ENCODE measurements around the gene LARGE1.

Gene LARGE1

DNA sequence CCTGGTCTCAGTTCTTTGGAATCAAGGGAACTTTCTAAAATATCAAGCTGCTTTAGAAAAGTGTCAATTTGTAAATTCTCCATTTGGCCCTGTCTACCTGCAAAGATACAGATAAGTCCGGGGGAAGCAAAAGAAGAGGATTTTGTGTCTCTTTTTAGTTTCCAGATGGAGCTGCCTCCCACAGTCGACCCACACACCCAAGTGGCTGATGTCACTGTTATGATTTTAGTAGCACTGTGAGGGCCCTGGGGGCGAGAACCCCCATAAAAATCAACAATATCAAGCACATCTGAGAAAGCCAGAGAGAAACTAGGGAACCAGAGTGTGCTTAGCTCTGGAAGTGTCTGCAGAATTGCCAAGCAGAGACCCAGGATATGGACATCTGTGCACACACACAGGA lies 212.7 kb downstream of the LARGE1 start:
- H3K4me1 Mint-ChIP-seq = no peaks in the 10 kb centered on the region

DNA sequence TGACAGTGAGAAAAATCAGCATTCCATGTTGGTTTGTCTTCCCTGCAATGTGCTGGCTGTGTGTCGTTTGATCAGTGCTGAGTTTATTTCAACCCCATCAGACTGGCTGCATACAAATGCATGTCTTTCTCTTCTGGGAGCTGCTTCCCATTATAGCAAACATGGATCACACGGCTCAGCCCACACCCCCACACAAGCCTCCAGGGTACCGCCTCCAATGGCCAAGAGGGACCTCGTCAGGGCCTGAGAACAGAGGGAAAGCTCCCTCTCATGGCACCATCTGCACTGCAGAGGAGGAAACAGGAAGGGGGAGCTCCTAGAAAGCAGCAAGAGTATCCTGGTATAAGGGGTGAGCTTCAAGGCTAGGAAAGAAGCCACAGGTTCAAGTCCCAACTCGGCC lies 214.2 kb downstream of the LARGE1 start:
- no peaks in the 10 kb centered on the region for H3K4me1 Mint-ChIP-seq
- peaks cover 33% of the 10 kb centered on the region for H3K36me3 Mint-ChIP-seq
- no peak for ATAC-seq
- H3K27me3 Mint-ChIP-seq = no peaks in the 10 kb centered on the region
- H3K4me3 Mint-ChIP-seq = no peak overlapping the region
- no peak overlapping the region for H3K27ac Mint-ChIP-seq
- H3K9me3 Mint-ChIP-seq = peaks cover 9% of the 10 kb centered on the region

More for the DNA sequence above, 212.7 kb downstream of the LARGE1 start:
- Mint-ChIP-seq H3K4me3 (no peak overlapping the region), H3K36me3 (peaks cover 34% of the 10 kb centered on the region), H3K27me3 (no peaks in the 10 kb centered on the region), H3K27ac (no peak overlapping the region), H3K9me3 (peaks cover 9% of the 10 kb centered on the region)
- no peak for ATAC-seq

DNA sequence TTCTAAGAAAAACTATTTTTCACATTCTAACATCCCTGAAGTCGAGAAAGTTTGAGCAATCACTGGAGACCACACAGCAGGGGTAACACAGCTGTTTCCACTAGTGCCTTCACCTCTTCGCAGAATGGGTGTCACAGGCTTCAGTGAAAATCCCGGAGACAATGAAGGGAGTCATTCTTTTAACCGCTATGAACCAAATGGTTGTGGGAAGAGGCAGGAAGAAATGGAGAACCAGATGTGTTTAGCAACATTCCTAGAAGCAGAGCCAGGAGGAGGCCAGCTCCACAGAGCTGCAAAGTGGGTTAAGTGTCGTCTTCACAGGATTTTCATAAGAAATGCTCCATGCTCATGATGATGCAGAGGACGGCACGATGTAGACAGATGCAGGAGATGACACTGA lies 221.1 kb downstream of the LARGE1 start:
- Mint-ChIP-seq H3K4me3 (no peak overlapping the region), H3K27me3 (no peaks in the 10 kb centered on the region), H3K9me3 (peaks cover 6% of the 10 kb centered on the region), H3K4me1 (no peaks in the 10 kb centered on the region), H3K36me3 (peaks cover 32% of the 10 kb centered on the region), H3K27ac (no peak overlapping the region)
- ATAC-seq = no peak

DNA sequence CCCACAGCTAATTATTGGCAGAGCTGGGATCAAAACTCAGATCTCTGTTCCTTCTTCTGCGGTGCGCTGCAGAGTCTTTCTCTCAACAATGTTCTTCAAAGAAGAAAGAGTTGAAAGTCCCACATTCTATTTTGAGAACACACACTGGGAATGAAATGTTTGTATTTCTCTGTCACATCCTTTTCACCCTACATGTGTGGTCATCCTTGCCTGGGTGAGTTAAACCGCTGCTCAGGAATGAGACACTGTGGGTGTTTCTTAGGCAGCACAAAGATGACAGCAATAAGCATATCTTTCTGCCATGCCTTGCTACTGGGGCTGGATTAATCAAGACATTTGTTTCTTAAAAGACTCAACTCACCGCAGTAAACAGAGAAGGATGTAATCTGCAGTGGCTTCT lies 222.6 kb downstream of the LARGE1 start:
- Mint-ChIP-seq H3K27me3 (no peaks in the 10 kb centered on the region), H3K9me3 (peaks cover 3% of the 10 kb centered on the region), H3K4me3 (no peak overlapping the region), H3K36me3 (peaks cover 25% of the 10 kb centered on the region), H3K4me1 (no peaks in the 10 kb centered on the region), H3K27ac (no peak overlapping the region)
- ATAC-seq = no peak

DNA sequence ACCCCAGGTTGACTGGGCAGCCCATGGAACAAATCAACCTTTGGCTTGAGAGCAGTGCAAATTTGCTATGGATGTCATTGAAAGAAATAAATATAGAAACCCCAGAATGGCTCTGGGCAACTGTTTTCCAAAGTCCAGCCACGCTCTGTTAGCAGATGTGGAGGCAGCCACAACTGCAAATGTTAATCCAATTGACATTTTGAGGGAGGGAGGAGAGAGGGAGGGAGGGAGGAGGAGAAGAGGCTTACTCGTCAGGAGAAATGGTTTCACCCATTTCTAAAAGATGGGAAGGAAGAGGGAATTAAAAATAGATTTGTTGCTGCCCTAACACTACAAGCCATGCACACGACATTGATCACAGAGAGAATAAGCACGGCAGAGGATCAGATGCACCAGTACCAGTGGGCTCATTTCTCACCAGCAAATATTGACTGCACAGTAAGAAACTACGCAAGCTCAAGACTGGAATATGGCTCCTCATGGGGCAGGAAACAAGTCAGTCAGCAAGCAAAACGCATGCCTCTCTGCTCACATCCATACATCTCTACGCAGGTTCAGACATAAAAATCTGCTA lies 229.1 kb downstream of the LARGE1 start:
- Mint-ChIP-seq H3K4me1 (no peaks in the 10 kb centered on the region), H3K27me3 (no peaks in the 10 kb centered on the region), H3K27ac (no peak overlapping the region), H3K9me3 (peaks cover 3% of the 10 kb centered on the region), H3K36me3 (peaks cover 12% of the 10 kb centered on the region), H3K4me3 (no peak overlapping the region)
- ATAC-seq = no peak

DNA sequence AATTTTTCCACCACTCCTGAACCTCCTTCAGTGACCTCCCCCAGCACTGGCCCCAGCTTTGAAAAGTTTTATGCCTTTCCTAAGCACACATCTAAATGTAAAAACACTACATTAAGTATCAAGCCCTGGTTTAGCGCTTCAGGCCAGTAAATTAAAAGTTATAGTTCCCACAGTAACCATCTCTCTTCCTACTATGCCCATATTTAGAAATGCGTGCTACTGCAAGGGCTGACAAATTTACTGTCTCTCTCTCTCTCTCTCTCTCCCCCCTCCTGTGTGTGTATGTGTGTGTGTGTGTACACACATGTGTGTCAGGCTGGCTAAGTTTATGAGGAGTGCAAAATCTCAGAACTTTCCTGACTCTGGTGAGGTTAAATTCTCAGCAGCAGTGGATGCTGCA lies 231.4 kb downstream of the LARGE1 start:
- peaks cover 5% of the 10 kb centered on the region for H3K9me3 Mint-ChIP-seq
- no peak overlapping the region for H3K27ac Mint-ChIP-seq
- H3K4me3 Mint-ChIP-seq = no peak overlapping the region
- no peaks in the 10 kb centered on the region for H3K4me1 Mint-ChIP-seq
- H3K27me3 Mint-ChIP-seq = no peaks in the 10 kb centered on the region
- ATAC-seq = no peak
- peaks cover 12% of the 10 kb centered on the region for H3K36me3 Mint-ChIP-seq

DNA sequence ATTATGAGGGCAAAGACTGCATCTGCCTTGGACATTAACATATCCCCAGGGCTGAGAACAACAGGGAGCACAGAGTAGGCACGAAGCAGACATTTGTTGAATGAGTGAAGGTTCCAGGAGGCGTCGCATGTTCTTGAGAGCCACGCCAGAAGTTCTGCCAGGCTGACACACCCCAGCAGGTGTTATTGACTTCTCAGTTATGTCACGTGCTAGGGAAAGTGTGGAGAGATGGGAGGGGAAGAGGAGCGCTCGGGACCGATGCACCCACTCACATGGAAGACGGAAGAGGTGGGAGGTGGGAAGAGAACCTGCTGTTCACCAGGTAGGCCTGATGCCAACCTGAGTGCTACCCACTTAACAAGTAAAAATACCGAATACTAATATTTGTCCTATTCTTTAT lies 232.8 kb downstream of the LARGE1 start:
- Mint-ChIP-seq H3K27me3 (no peaks in the 10 kb centered on the region), H3K4me1 (no peaks in the 10 kb centered on the region), H3K36me3 (peaks cover 7% of the 10 kb centered on the region), H3K4me3 (no peak overlapping the region), H3K27ac (no peak overlapping the region), H3K9me3 (peaks cover 6% of the 10 kb centered on the region)
- no peak for ATAC-seq

DNA sequence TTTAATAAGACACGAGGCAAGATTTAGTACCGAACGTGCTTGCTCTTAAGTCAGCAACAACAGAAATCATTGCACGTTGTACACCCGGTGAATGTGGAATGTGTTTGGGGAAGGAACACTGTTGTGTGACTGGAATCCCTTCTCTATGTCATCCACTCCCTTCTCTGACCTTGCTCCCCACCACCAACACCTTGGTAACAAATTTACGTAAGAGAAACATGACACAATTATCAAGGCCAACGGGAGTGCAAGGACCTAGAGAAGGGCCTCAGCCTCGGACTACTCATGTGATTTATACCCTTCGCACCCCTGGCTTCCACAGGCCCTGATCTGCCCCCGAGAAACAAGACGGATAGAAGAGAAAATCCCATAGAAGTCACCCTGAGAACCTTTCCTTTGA lies 236.2 kb downstream of the LARGE1 start:
- peaks cover 6% of the 10 kb centered on the region for H3K9me3 Mint-ChIP-seq
- no peak overlapping the region for H3K4me3 Mint-ChIP-seq
- ATAC-seq = no peak
- peaks cover 1% of the 10 kb centered on the region for H3K36me3 Mint-ChIP-seq
- H3K27ac Mint-ChIP-seq = no peak overlapping the region
- H3K27me3 Mint-ChIP-seq = no peaks in the 10 kb centered on the region
- H3K4me1 Mint-ChIP-seq = no peaks in the 10 kb centered on the region

DNA sequence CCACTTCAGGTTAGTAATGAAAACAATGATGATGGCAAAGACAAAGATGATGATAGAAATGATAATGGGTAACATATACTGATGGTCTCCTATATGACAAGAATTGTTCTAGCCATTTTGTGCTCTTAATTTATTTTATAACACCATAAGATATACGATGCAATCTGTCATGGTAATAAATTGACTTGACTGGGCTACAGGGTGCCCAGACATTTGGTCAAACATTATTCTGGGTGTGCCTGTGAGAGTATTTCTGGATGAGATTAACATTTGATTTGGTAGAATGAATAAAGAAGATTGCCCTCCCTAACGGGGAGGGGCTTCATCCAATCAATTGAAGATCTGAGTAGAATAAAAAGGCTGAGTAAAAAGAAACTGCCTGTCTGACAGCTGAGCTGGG lies 237.3 kb downstream of the LARGE1 start:
- Mint-ChIP-seq H3K27me3 (no peaks in the 10 kb centered on the region), H3K27ac (no peak overlapping the region), H3K4me1 (no peaks in the 10 kb centered on the region), H3K36me3 (no peaks in the 10 kb centered on the region), H3K9me3 (peaks cover 6% of the 10 kb centered on the region), H3K4me3 (no peak overlapping the region)
- no peak for ATAC-seq

DNA sequence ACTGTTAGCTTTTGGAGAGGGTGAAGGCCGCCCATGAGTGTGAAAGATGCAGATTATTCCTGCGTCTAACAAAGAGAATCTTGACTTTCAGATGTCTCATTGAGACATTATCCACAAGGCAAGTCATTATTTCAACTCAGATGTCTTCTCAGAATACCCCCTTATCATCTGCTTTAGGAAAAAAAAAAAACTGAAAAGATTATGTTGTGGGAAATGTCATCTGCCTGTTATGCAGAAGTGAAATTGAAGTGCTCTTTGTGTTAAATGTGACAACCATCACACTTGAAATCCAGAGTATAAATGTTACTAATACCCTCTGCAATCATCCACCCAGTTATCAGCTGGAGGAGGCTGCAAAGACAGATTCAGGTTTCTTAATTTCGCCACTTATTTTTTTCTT lies 239.6 kb downstream of the LARGE1 start:
- no peaks in the 10 kb centered on the region for H3K4me1 Mint-ChIP-seq
- peaks cover 6% of the 10 kb centered on the region for H3K9me3 Mint-ChIP-seq
- no peaks in the 10 kb centered on the region for H3K36me3 Mint-ChIP-seq
- ATAC-seq = no peak
- no peak overlapping the region for H3K27ac Mint-ChIP-seq
- no peaks in the 10 kb centered on the region for H3K27me3 Mint-ChIP-seq
- H3K4me3 Mint-ChIP-seq = no peak overlapping the region

DNA sequence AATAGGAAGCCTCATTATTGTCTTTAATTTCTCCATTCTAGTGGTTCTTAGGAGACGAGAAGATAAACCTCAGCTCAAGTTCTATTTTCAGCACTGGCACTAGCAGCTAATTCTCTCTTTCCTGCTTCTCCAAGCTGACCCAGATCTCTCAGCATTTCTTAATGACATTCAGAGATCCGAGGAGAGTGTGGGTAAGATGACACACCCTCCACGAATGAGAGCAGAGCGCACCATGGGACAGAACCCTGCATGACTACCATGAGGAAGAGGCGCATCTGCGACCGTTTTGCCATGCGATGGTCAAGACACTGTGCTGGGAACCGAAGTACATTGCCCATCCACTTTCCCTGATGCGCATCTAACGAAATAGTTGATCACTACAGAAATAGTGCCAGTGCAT lies 241.8 kb downstream of the LARGE1 start:
- H3K9me3 Mint-ChIP-seq = peaks cover 3% of the 10 kb centered on the region
- no peaks in the 10 kb centered on the region for H3K27me3 Mint-ChIP-seq
- no peak for ATAC-seq
- peaks cover 7% of the 10 kb centered on the region for H3K4me1 Mint-ChIP-seq
- H3K27ac Mint-ChIP-seq = no peak overlapping the region
- no peak overlapping the region for H3K4me3 Mint-ChIP-seq
- no peaks in the 10 kb centered on the region for H3K36me3 Mint-ChIP-seq

DNA sequence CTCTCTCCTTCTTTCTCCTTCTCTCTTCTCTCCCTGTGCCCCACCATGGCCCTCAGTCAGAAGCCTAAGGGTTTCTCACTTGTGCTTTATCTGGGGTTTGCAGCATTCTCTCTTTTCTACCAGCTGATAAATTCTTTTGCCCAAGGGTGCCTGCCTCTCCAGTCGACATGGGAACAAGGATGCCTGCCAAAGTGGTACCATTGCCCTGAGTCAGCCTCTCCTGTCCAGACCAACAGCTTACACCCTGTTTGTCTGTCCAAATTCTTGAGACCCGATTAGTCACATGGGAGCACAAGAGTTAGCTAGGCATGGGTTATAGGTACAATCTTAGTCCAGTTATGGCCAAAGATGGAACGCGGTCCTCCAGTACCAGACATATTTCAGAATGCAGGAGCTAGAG lies 242.7 kb downstream of the LARGE1 start:
- H3K27me3 Mint-ChIP-seq = no peaks in the 10 kb centered on the region
- no peak overlapping the region for H3K4me3 Mint-ChIP-seq
- no peak overlapping the region for H3K27ac Mint-ChIP-seq
- no peaks in the 10 kb centered on the region for H3K9me3 Mint-ChIP-seq
- no peaks in the 10 kb centered on the region for H3K36me3 Mint-ChIP-seq
- no peak for ATAC-seq
- H3K4me1 Mint-ChIP-seq = peaks cover 7% of the 10 kb centered on the region

DNA sequence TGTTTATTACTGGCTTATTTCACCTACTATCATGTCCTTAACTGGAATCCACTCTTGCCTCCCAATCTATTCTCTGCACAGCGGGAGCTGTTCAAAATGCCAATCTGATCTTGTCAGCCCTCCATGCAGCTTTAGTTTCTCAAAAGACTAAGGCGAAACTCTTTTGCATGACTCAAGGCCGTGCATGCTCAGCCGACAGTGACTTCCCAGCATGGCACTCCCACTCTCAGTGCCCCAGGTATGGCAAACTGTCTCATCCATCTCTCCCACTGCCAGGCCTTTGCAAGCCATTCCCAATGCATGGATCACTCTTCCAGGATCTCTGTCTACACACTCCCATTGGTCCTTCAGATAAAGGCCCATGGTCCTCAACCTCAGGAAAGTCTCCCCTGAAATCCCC lies 245.9 kb downstream of the LARGE1 start:
- no peaks in the 10 kb centered on the region for H3K36me3 Mint-ChIP-seq
- no peak for ATAC-seq
- no peaks in the 10 kb centered on the region for H3K9me3 Mint-ChIP-seq
- peaks cover 17% of the 10 kb centered on the region for H3K4me1 Mint-ChIP-seq
- H3K27ac Mint-ChIP-seq = no peak overlapping the region
- no peaks in the 10 kb centered on the region for H3K27me3 Mint-ChIP-seq
- H3K4me3 Mint-ChIP-seq = no peak overlapping the region

DNA sequence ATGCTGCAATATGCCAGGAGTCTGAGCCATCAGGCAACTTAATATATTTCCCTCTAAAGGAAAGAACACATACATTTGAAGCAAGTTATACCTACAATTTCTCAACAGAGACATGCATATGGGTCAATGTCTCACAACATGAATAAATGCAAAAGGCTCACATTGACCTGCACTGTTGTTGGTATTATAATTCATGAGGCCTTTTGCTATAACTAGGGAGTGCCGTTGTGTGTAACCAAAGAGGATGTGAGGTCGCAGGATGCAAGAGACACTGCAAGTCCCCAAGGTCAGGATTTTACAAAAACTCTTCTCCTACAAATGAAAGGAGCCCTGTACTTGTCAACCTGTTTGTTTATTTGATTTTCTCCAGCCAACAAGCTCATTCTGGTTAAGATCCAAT lies 250.5 kb downstream of the LARGE1 start:
- Mint-ChIP-seq H3K4me1 (peaks cover 43% of the 10 kb centered on the region), H3K27ac (no peak overlapping the region), H3K9me3 (no peaks in the 10 kb centered on the region), H3K27me3 (peaks cover 8% of the 10 kb centered on the region), H3K36me3 (peaks cover 6% of the 10 kb centered on the region), H3K4me3 (no peak overlapping the region)
- ATAC-seq = no peak

DNA sequence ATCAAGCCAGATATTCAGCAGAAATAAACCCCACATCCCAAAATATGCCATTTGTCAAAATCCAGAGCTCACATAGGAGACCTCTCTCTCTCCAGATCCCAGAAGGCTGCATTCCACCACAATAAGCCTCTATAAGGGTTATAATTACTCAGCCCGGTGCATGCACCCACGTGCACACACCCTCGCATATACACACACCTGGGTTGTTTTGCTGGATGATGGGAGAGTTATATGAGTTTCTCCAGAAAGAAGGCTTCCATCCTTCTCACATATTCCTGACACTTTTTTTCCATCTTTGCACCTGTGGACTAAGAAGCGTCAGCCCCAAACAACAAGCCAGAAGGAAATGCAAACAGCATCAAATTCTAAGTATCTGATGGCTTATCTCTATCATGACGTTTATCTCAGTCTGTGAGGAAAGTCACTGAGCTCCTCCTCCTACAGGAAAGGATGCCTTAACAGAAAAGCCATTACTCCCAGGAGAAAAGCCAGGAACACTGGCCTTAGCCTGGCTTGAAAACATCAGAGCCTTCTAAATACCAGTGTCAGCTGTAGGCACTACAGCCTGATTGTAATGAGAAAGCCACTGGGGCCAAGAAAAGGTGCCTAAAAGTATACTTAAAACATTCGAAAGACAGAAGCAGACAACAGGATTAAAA lies 253.2 kb downstream of the LARGE1 start:
- Mint-ChIP-seq H3K9me3 (no peaks in the 10 kb centered on the region), H3K4me1 (peaks cover 40% of the 10 kb centered on the region), H3K4me3 (no peak overlapping the region), H3K27ac (no peak overlapping the region), H3K27me3 (peaks cover 12% of the 10 kb centered on the region), H3K36me3 (peaks cover 7% of the 10 kb centered on the region)
- ATAC-seq = no peak

DNA sequence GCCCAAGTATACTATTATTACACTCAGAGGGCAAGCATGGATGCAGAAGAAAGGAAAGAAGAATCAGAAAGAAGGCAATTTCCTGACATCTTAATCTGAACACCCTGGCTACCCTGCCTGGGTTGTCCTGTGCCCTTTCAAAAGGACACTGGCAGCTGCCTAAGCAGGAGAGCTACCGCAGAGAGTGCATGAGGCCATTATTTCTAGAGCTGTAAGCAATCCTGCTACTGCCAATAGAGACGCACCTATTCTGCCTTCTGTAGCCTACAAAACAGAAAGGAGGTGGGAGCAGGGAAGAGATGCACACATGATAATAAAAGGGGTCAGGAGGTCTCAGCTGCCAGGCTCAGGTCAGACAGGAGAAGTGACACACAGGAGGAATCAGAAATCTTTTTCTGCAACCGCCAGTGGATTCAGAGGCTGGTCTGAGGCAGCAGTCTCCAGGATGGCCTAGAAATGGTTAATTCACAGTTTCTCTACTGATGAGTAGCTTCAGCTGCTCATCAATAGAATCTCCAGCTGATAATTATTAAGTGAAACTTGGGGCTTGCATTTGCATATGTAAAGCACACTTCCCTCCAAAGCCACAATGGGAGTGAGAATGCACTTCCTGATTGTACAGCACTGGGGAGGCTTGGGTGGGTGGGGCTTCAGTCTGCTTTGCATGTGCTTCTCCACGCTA lies 253.9 kb downstream of the LARGE1 start:
- H3K36me3 Mint-ChIP-seq = peaks cover 7% of the 10 kb centered on the region
- H3K9me3 Mint-ChIP-seq = no peaks in the 10 kb centered on the region
- peaks cover 12% of the 10 kb centered on the region for H3K27me3 Mint-ChIP-seq
- peaks cover 40% of the 10 kb centered on the region for H3K4me1 Mint-ChIP-seq
- ATAC-seq = no peak
- no peak overlapping the region for H3K4me3 Mint-ChIP-seq
- H3K27ac Mint-ChIP-seq = no peak overlapping the region
